ENCODE results near the gene SNX2.

GRCh38 chr5:122879076-122879475, 104.2 kb downstream of the SNX2 start:
- TF ChIP-seq POLR2A (IDR thresholded peaks at IDR 0.05), result no peak
- no peak for TF ChIP-seq CTCF (IDR thresholded peaks at IDR 0.05 in 4 of 5, conservative IDR thresholded peaks at IDR 0.05 in 1 of 5)
